Trophoblast cell (in vitro differentiated cells and primary cell): ENCODE data around the gene GINS2.

ENCODE experiments used
- DNase-seq, 2 donors: peaks; one replicate each; pipeline ENCODE4 v3.0.0-alpha.2; 2016
- H2AFZ ChIP-seq: 2 replicates; pipeline ENCODE4 v1.6.1; 2013; ENCODE audit warnings: low read length, moderate library complexity, mild to moderate bottlenecking; ENCODE audit not compliant: insufficient read depth, poor library complexity
- H2AK5ac ChIP-seq: 2 replicates; pipeline ENCODE4 v1.6.1; 2013; ENCODE audit warnings: mild to moderate bottlenecking, low read length
- H2BK120ac ChIP-seq: 2 replicates; pipeline ENCODE4 v1.6.1; 2013; ENCODE audit warnings: low read length, mild to moderate bottlenecking, moderate library complexity; ENCODE audit not compliant: insufficient read depth, poor library complexity
- H2BK12ac ChIP-seq: 2 replicates; pipeline ENCODE4 v1.6.1; 2013; ENCODE audit warnings: mild to moderate bottlenecking, low read length, moderate library complexity
- H2BK5ac ChIP-seq: 2 replicates; pipeline ENCODE4 v1.6.1; 2013; ENCODE audit warnings: low read length, low read depth, moderate library complexity, mild to moderate bottlenecking; ENCODE audit not compliant: poor library complexity
- H3K14ac ChIP-seq: 2 replicates; pipeline ENCODE4 v1.6.1; 2013; ENCODE audit warnings: mild to moderate bottlenecking, low read length
- H3K18ac ChIP-seq: 2 replicates; pipeline ENCODE4 v1.6.1; 2013; ENCODE audit warnings: mild to moderate bottlenecking, low read length
- H3K23ac ChIP-seq: 2 replicates; pipeline ENCODE4 v1.6.1; 2013; ENCODE audit warnings: low read length
- H3K27ac ChIP-seq: 2 replicates; pipeline ENCODE4 v1.5.1; 2013; ENCODE audit warnings: low read depth, mild to moderate bottlenecking, inconsistent platforms, low read length, moderate library complexity
- H3K27me3 ChIP-seq: 2 replicates; pipeline ENCODE4 v1.6.1; 2013; ENCODE audit warnings: inconsistent platforms, mild to moderate bottlenecking, low read length, moderate library complexity; ENCODE audit not compliant: insufficient read depth
- H3K36me3 ChIP-seq, 2 experiments: 1 replicate in 1 of 2; 2 replicates in 1 of 2; pipeline ENCODE4 v1.6.1; 2013; ENCODE audit warnings: low read length in 2 of 2, mild to moderate bottlenecking in 2 of 2, moderate library complexity in 1 of 2; ENCODE audit not compliant: insufficient read depth in 2 of 2, control insufficient read depth in 1 of 2
- H3K4ac ChIP-seq: 2 replicates; pipeline ENCODE4 v1.6.1; 2013; ENCODE audit warnings: low read depth, mild to moderate bottlenecking, low read length, moderate library complexity
- H3K4me1 ChIP-seq, 2 experiments: 1 replicate in 1 of 2; 2 replicates in 1 of 2; pipeline ENCODE4 v1.6.1; 2013; ENCODE audit warnings: low read length in 2 of 2, mild to moderate bottlenecking in 2 of 2, moderate library complexity in 1 of 2; ENCODE audit not compliant: insufficient read depth in 2 of 2, control insufficient read depth in 1 of 2
- H3K4me2 ChIP-seq: 2 replicates; pipeline ENCODE4 v1.6.1; 2013; ENCODE audit warnings: inconsistent platforms, mild to moderate bottlenecking, low read length, moderate library complexity
- H3K4me3 ChIP-seq: 2 replicates; pipeline ENCODE4 v1.5.1; 2013; ENCODE audit warnings: mild to moderate bottlenecking, low read depth, low read length, inconsistent platforms
- H3K79me1 ChIP-seq: one replicate; pipeline ENCODE4 v1.6.1; 2013; ENCODE audit warnings: low read length
- H3K79me2 ChIP-seq: 2 replicates; pipeline ENCODE4 v1.6.1; 2013; ENCODE audit warnings: low read length, mild to moderate bottlenecking; ENCODE audit not compliant: control insufficient read depth, insufficient read depth, poor library complexity
- H3K9ac ChIP-seq: 2 replicates; pipeline ENCODE4 v1.6.1; 2013; ENCODE audit warnings: mild to moderate bottlenecking, low read length
- H3K9me3 ChIP-seq: 2 replicates; pipeline ENCODE4 v1.6.1; 2013; ENCODE audit warnings: low read depth, mild to moderate bottlenecking, control low read depth, inconsistent platforms, low read length; ENCODE audit not compliant: insufficient read depth
- H4K12ac ChIP-seq: 2 replicates; pipeline ENCODE4 v1.6.1; 2013; ENCODE audit warnings: low read depth, mild to moderate bottlenecking, low read length, moderate library complexity
- H4K8ac ChIP-seq: 2 replicates; pipeline ENCODE4 v1.6.1; 2013; ENCODE audit warnings: low read depth, mild to moderate bottlenecking, low read length, moderate library complexity
- H4K91ac ChIP-seq: one replicate; pipeline ENCODE4 v1.6.1; 2013; ENCODE audit warnings: low read depth, mild to moderate bottlenecking, low read length, moderate library complexity
- WGBS: extraction: QIAGEN DNeasy Blood & Tissue Kit; methylation state at CpG from one replicate; pipeline ENCODE4 v1.1.7; 2013; ENCODE audit warnings: missing lambda C conversion rate; ENCODE audit not compliant: insufficient read length, insufficient coverage; ENCODE audit errors: extremely low coverage; 5-methylcytosine and 5-hydroxymethylcytosine counted together

The GINS2 gene

DNA sequence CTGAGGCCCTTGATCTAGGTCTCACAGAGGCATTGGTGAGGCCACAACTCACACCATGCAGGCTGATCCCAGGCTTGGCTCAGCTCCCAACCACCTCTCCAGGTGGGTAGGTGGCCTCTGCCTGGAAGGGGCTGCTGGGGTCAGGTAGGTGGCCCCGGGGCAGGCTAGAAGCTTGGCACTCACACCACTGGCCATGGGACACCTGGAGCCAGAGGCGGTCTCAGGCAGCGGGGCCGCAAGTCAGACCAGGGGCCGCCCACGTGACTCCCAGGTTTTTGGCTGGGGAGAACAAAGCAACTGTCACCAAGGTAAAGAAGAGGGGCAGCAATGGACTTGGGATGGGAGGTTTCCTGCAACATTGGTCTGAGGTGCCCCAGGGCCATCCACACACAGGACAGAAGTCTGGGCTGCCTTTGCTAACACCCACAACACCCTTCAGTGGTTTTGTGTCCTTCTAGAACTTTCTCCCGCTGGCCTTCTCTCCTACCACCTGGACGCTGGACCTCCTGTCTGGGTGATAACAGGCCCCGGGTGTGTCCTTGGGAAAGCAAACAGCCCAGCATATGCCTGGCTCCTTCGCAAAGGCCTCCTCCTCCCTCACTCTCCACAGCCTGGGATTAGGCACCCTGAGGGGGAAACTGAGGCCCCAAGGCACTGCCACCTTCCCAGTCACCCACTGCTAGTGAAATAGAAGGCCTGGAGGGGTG, 45.7 kb upstream of the GINS2 start:
- H3K79me2 ChIP-seq = no peaks in the 10 kb centered on the region
- H3K4ac ChIP-seq = no peak overlapping the region
- H3K14ac ChIP-seq = no peak overlapping the region
- H2BK120ac ChIP-seq = no peak overlapping the region
- no peak overlapping the region for H3K23ac ChIP-seq
- no peak overlapping the region for H4K91ac ChIP-seq
- H3K4me1 ChIP-seq = peaks cover 0 to 2% of the 10 kb centered on the region in 2 experiments
- peaks cover 2% of the 10 kb centered on the region for H3K79me1 ChIP-seq
- no peak for DNase-seq
- no peak overlapping the region for H3K9ac ChIP-seq
- no peak overlapping the region for H2BK5ac ChIP-seq
- H3K27ac ChIP-seq = no peak overlapping the region
- no peak overlapping the region for H3K4me2 ChIP-seq
- no peak overlapping the region for H2AFZ ChIP-seq
- no peaks in the 10 kb centered on the region for H3K36me3 ChIP-seq
- no peak overlapping the region for H2AK5ac ChIP-seq
- no peak overlapping the region for H4K8ac ChIP-seq
- H4K12ac ChIP-seq = no peak overlapping the region
- no peaks in the 10 kb centered on the region for H3K27me3 ChIP-seq
- peaks cover 3% of the 10 kb centered on the region for H3K9me3 ChIP-seq
- WGBS = no CpG with 5 or more reads among the region's 10 CpGs
- no peak overlapping the region for H3K18ac ChIP-seq
- H2BK12ac ChIP-seq = no peak overlapping the region
- H3K4me3 ChIP-seq = peak overlapping the region; percentile 42

DNA sequence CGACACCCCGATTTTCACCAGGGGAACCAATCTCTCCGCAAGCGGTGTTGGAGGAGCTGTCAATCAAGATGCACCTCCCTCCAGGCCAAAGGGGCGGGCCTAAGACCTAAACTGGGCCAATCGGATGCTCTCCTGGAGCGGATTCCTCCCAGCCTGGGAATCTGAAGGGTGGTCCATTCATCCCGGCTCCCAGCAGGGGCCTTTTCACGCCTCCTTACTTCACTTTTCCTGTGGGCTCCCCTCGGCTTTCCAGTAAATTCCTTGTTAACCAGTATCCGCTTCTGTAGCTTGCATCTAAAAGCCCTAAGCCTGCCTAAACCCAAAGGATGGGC, 45.1 kb upstream of the GINS2 start:
- peak in 1 of 2 donors; percentile 39 for DNase-seq
- H3K79me1 ChIP-seq = peaks cover 2% of the 10 kb centered on the region

DNA sequence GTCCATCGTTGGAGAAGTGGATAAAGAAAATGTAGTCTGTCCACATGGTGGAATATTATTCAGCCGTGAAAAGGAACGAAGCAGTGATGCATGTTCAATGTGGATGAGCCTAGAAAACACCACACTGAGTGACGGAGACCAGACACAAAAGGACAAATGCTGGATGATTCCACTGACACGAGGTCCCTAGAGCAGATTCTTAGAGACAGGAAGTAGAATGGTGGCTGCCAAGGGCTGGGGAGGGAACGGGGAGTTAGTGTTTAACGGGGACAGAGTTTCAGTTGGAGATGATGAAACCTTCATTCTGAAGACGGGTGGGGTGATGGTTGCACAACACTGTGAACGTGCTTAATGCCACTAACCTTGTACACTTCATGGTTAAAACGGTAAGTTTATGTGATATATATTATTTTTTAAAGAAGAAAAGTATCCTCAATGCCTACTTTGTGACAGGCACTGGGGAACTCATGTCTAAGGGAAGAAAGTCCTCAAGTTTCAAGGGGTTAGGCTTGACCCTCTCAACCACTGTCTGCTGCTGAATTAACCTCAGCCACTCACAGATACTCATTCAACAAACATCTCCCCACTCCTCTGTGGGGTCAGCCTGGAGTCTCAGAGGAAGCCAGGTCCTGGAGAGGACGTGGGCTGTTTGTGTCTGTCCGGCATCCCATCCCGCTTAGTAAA, 44.5 kb upstream of the GINS2 start:
- no peak overlapping the region for H3K14ac ChIP-seq
- H3K18ac ChIP-seq = no peak overlapping the region
- no peak overlapping the region for H4K91ac ChIP-seq
- no peak overlapping the region for H2BK5ac ChIP-seq
- peaks cover 3% of the 10 kb centered on the region for H3K9me3 ChIP-seq
- H3K79me2 ChIP-seq = no peaks in the 10 kb centered on the region
- H2AFZ ChIP-seq = no peak overlapping the region
- H3K23ac ChIP-seq = no peak overlapping the region
- no peak overlapping the region for H3K27ac ChIP-seq
- H3K4me1 ChIP-seq = no peaks in the 10 kb centered on the region
- WGBS = no CpG with 5 or more reads among the region's 13 CpGs
- no peak overlapping the region for H3K4ac ChIP-seq
- no peak overlapping the region for H2AK5ac ChIP-seq
- H3K4me2 ChIP-seq = no peak overlapping the region
- H3K9ac ChIP-seq = no peak overlapping the region
- no peak overlapping the region for H4K8ac ChIP-seq
- DNase-seq = peak in 1 of 2 donors; percentile 50
- no peak overlapping the region for H2BK120ac ChIP-seq
- no peak overlapping the region for H2BK12ac ChIP-seq
- no peaks in the 10 kb centered on the region for H3K36me3 ChIP-seq
- no peaks in the 10 kb centered on the region for H3K79me1 ChIP-seq
- no peak overlapping the region for H3K4me3 ChIP-seq
- H4K12ac ChIP-seq = no peak overlapping the region
- H3K27me3 ChIP-seq = no peaks in the 10 kb centered on the region

More for the DNA sequence above, 45.1 kb upstream of the GINS2 start:
- H3K4me1 ChIP-seq = no peaks in the 10 kb centered on the region
- H2AFZ ChIP-seq = no peak overlapping the region
- no peak overlapping the region for H3K4me2 ChIP-seq
- no peak overlapping the region for H3K4me3 ChIP-seq
- no peak overlapping the region for H3K23ac ChIP-seq
- H4K12ac ChIP-seq = no peak overlapping the region
- no peak overlapping the region for H3K27ac ChIP-seq
- no peak overlapping the region for H3K18ac ChIP-seq
- no CpG with 5 or more reads among the region's 11 CpGs for WGBS
- no peak overlapping the region for H3K4ac ChIP-seq
- no peak overlapping the region for H3K14ac ChIP-seq
- no peaks in the 10 kb centered on the region for H3K79me2 ChIP-seq
- no peaks in the 10 kb centered on the region for H3K27me3 ChIP-seq
- no peak overlapping the region for H2AK5ac ChIP-seq
- no peak overlapping the region for H2BK120ac ChIP-seq
- no peak overlapping the region for H2BK12ac ChIP-seq
- peaks cover 3% of the 10 kb centered on the region for H3K9me3 ChIP-seq
- H3K9ac ChIP-seq = no peak overlapping the region
- no peak overlapping the region for H2BK5ac ChIP-seq
- no peak overlapping the region for H4K91ac ChIP-seq
- no peaks in the 10 kb centered on the region for H3K36me3 ChIP-seq
- no peak overlapping the region for H4K8ac ChIP-seq

DNA sequence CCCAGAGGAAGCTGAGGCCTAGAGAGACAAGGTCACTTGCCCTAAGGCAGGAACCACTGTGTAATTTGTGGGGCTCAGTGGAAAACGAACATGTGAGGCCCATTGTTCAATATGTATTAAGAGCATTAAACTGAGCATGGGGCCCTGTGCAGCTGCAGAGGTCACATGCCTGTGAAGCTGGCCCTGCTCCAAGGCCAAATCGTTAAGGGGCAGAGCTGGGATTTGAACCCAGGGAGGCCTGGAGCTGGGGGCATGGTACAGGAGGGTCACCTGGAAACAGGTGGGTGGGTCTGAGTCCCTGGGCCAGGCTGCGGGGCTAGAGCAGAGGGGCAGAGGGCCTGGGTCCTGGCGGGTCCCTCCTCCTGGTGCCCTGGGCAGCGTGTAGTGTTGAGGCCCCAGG, 42.4 kb upstream of the GINS2 start:
- H4K91ac ChIP-seq = no peak overlapping the region
- no peak overlapping the region for H3K4ac ChIP-seq
- H2BK12ac ChIP-seq = no peak overlapping the region
- H3K9ac ChIP-seq = no peak overlapping the region
- no peak overlapping the region for H4K8ac ChIP-seq
- no peak overlapping the region for H3K27ac ChIP-seq
- no peaks in the 10 kb centered on the region for H3K79me2 ChIP-seq
- no peak overlapping the region for H2BK5ac ChIP-seq
- no peaks in the 10 kb centered on the region for H3K79me1 ChIP-seq
- H3K14ac ChIP-seq = no peak overlapping the region
- H3K36me3 ChIP-seq = peaks cover 0 to 4% of the 10 kb centered on the region in 2 experiments
- H3K4me1 ChIP-seq = no peaks in the 10 kb centered on the region
- H4K12ac ChIP-seq = no peak overlapping the region
- no peak overlapping the region for H3K4me2 ChIP-seq
- no CpG with 5 or more reads among the region's 5 CpGs for WGBS
- H3K18ac ChIP-seq = no peak overlapping the region
- H3K23ac ChIP-seq = no peak overlapping the region
- no peaks in the 10 kb centered on the region for H3K27me3 ChIP-seq
- H3K9me3 ChIP-seq = peaks cover 5% of the 10 kb centered on the region
- no peak overlapping the region for H3K4me3 ChIP-seq
- H2AK5ac ChIP-seq = no peak overlapping the region
- no peak overlapping the region for H2BK120ac ChIP-seq
- DNase-seq = no peak
- no peak overlapping the region for H2AFZ ChIP-seq
